ENCODE results near the gene NCAPD2.

NCAPD2 gene

DNA sequence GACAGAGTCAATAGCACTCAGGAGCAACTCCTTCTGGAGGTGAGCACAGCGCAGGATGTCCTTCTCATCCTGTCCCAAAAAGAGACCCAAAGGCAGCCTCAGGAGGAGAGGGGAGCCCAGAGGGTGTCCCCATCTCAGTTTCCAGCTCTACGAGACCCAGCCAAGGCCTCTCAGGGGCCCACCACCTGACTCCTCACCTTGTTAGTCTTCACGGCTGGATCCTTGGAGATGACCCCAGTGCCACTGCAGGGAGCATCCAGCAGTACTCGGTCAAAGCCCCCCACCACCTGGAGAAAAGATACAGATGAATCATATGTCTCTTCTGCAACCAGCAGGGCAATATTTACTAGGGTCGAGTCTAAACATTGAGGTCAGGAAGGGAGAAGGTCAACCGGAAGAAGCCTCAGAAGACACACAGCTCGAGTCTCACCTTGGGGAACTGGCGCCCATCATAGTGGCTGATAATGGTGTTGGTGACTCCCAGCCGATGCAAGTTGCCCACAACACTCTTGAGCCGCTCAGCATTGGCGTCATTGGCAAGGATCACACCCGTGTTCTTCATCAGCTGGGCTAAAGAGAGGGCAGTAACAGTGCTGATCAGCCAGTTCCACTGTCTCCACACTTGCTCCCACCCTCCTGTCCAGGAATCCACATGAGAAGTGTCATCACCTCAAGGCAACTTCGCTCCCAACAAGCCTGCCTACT, 66.8 kb downstream of the NCAPD2 start:
- no peak for DNase-seq

DNA sequence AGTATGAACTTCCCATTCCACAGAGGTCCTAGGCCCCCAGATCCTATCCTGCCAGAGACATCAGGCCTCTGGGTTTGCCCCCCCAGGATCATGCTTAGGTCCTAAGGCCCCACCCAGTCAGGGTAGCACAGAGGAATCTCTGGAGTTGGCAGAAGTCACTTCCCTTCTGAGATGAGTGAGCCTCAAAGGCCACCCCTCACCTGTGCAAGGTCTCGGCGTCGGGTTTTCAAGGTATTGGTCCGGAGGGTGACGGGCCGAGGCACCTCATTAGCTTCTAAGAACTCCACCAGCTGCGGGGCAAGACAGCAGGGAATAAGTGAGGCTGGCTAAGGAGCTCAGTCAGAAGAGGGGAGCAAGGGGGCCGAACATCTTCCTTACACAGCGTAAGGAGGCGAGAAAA, 69.0 kb downstream of the NCAPD2 start:
- DNase-seq, result no peak

DNA sequence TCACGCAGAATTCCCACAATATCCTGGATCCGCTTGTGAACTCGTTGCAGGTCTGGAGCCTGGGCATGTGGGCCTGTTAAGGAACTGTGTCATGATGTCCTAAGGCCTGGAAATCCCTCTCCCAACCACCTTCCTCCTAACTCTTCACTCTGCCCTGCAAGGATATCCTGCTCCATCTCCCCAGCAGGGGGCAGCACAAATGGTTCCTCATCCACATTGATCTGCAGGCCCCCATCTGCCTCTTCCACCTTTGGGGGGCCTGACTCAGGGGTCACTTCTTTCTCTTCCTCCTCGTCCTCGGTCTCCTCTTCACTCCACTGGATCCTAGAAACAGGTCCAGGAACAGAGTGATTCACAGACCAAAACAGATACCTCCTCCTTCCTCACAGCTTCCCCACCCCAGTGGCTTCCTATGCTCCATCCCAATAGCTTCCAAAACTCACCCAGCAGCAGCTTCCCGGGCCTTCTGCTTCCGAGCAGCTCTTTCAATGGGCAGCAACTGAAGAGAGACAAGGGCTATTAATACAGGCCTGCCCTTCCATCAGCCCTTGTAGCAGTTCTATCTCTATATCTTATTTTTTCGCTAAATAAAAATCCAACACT, 69.6 kb downstream of the NCAPD2 start:
- peak in 20 of 56 donors; percentile 9 to 75 (median 26) for DNase-seq

DNA sequence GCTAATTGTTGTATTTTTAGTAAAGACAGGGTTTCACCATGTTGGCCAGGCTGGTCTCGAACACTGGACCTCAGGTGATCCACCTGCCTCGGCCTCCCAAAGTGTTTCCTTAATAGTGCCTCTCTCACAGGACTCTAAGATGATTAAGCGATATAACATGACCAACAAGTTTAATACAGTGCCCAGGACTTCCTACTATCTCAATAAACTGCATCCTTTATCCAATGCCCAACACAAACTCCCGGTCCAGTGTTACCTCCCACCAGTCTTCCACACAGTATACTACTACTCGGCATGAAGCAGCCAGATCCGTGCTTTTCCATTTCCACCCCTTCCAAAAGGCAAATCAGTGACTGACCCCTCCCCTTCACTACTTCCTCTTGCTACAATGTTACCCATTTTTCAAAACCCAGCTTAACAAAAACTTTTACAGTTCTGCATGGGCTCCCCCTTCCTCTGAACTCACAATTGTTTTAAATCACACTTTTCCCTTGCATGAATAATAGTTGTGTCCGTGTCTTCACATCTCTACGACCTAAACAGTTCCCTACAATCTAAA, 73.3 kb downstream of the NCAPD2 start:
- no peak for DNase-seq

DNA sequence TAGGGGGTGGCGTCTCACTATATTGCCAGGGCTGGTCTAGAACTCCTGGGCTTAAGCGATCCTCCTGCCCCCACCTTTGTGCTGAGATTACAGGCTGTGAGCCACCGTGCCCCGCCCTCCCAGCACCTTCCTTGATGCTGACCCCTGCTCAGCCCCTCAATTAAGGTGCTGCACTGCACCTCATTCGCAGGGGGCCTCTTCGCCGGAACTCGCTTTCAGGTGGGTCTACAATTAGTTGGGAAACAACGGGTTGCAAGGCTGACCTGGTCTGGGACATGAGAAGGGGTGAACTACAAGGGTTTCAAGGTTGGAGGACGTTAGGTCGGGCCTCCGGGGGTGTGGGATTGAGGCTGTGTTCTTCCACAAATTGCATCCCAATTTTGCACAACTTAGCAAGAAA, 75.4 kb downstream of the NCAPD2 start:
- DNase-seq, result no peak

DNA sequence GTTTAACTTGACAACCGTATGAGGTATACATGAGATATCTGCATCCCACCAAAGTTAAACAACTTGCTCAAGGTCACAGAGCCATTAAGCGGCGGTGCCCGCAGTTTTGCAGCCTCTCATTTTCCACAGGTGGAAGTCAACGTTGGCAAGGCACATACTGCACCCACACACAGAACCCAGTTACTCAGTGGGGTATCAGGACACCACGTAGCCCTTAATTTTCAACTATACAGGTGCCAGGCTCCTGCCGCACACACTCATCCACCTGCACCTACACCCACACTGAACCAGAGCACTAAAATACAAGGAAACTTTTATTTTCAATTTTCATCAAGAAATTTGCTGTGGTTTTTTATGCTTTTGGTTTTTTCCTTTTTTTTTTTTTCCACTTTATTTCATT, 75.9 kb downstream of the NCAPD2 start:
- no peak for DNase-seq

DNA sequence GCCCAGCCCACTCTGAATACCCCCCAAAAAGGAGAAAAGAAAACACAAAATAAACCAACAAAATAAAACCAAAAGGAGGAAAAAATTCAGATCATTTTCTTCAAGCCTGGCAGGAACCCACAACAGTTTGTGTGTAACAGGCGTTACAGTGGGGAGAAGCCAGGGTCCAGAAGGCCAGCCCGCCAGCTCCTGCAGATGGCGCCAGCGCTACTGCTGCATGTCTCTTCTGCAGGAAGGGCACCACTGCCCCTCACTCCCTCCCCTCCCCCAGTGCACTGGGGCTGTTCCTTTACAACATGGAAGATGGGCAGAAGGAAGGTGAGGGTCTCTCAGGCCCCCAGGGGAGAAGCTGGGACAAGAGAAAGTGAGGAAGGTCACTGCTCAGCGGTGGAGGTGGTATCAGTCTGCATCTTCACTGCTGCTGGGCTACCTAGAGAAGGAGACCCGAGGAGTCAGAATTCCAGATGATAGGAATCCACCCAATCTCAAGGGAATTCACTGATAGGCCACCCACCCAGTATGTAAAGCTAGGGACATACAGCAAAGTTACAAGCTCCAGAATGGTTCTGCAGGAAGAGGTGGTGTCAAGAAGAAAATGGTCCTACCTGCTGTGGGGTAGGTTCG, 76.5 kb downstream of the NCAPD2 start:
- peak in 2 of 56 donors; percentile 18 to 21 for DNase-seq

DNA sequence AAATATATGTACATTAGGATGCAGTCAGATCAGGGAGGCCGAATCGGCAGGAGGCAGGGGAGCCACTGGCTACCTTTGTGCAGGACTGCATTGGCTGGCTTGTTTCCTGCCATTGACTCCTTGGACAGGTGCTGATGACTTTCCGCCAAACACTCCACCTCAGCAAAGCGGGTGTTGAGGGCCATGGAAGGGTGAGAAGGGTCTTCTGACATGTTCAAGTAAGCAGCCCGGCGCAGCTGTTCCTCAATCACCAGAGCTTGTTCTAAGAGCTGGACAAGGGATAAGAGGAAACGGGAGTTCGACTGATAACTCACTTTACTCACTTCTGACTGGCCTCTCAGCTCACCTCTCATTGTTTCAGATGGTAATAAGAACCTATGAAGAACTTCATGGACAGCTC, 79.1 kb downstream of the NCAPD2 start:
- DNase-seq, result no peak

DNA sequence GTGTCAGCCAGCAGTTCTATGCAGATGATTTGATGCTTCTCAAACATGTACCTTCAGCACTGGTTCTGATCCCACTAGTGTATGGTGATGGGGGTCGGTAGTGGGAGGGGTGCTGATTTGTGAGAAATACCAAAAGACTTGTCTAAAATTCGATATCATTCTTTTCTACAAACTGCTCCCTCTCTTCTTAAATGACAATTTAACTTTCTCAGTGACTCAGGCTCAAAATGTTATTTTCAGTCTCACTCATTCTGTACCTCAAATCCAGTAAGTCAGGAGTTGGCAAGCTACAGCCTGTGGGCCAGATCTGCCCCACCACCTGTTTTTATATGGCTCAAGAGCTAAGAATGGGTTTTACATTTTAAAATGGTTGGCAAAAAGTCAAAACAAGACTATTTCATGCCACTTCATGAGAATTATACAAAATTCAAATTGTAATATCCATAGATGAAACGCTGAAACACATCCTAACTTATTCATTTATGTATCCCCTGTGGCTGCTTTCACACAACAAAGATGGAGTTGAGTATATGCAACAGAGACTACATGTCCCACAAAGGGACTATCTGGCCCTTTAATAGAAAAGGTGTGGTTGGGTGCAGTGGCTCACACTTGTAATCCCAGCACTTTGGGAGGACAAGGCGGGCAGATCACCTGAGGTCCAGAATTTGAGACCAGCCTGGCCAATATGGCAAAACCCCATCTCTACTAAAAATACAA, 80.8 kb downstream of the NCAPD2 start:
- DNase-seq, result no peak

DNA sequence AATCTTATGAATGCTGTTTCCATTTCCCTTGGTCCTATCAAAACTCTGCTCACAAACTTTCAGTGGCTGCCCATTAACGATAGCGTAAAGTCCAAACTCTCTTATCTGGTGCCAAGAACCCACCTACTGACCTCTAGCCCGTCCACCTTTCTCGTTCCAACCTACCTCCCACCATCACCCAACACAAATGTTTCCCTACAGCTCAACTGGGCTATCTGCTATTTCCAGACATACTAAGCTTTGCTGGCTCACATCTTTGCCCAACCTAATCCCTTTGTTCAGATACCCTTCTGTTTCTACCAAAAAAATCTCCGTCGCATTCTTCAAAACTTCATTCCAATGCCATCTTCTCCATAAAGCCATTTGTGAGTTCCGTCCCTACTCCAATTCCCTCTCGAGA, 81.7 kb downstream of the NCAPD2 start:
- no peak for DNase-seq
